ENCODE measurements around the gene ATP10A.

- TF ChIP-seq SP1 (CRISPR knock-in tag; conservative IDR thresholded peaks at IDR 0.05) (no peak), CTCF (IDR thresholded peaks at IDR 0.05) (no peak), KAT7 (CRISPR knock-in tag; IDR thresholded peaks at IDR 0.05; ENCODE audit: borderline replicate concordance) (no peak), USF2 (CRISPR knock-in tag; IDR thresholded peaks at IDR 0.05) (no peak), CREM (CRISPR knock-in tag; IDR thresholded peaks at IDR 0.05) (no peak), ATF1 (CRISPR knock-in tag; IDR thresholded peaks at IDR 0.05) (no peak), ATF3 (CRISPR knock-in tag; conservative IDR thresholded peaks at IDR 0.05) (no peak), IRF2 (CRISPR knock-in tag; IDR thresholded peaks at IDR 0.05; ENCODE audit: borderline replicate concordance, low read depth) (no peak), USF1 (CRISPR knock-in tag; IDR thresholded peaks at IDR 0.05) (no peak), ESRRA (CRISPR knock-in tag; IDR thresholded peaks at IDR 0.05; ENCODE audit: borderline replicate concordance) (no peak)
Observed at GRCh38 chr15:25670621-25671020, 192.5 kb downstream of the ATP10A start.

Measured in WTC11 (cell line).